Bronchial epithelial cell (primary cell): ENCODE measurements around the gene LRCH2. TPM values are rescaled to one million over a fixed set of nuclear protein-coding genes. Genes with fewer than 3 reads are reported as not detected.
A peak's percentile ranks its signal among the peaks of the same experiment; 100 is the strongest.

ENCODE experiments used
- DNase-seq: peaks from one replicate; pipeline ENCODE4 v3.0.0-alpha.2; 2010; ENCODE audit warnings: low read depth
- FAIRE-seq: peaks from 2 replicates; lab custom pipeline; 2011; peaks lifted over from hg19 to GRCh38; lab: Jason Lieb, UNC
- H3K27me3 ChIP-seq: 2 replicates; pipeline ENCODE4 v1.5.1; 2011; ENCODE audit warnings: low read length; ENCODE audit not compliant: control insufficient read depth, insufficient read depth
- H3K36me3 ChIP-seq: 2 replicates; pipeline ENCODE4 v1.5.1; 2011; ENCODE audit warnings: low read length; ENCODE audit not compliant: control insufficient read depth, insufficient read depth
- H3K4me3 ChIP-seq: 2 replicates; pipeline ENCODE4 v1.5.1; 2011; ENCODE audit warnings: mild to moderate bottlenecking, low read depth, low read length, control low read depth
- CTCF ChIP-seq: IDR thresholded peaks from 2 replicates; pipeline ENCODE4 v1.5.1; 2011; ENCODE audit warnings: mild to moderate bottlenecking, moderate library complexity, low read length, control low read depth, inconsistent platforms; ENCODE audit not compliant: insufficient read depth, severe bottlenecking
- total RNA-seq: library from RNA; depleted of rRNA; stranded (reverse); fragments of >200 nt; gene quantifications from 2 replicates; pipeline ENCODE4 v1.2.1, GENCODE V29; 2014

LRCH2 gene
- total RNA-seq, 1 donor from 2014 or later = 0.26 TPM

- Histone ChIP-seq H3K4me3 (no peak overlapping the region), H3K36me3 (no peaks in the 10 kb centered on the region), H3K27me3 (no peaks in the 10 kb centered on the region)
- TF ChIP-seq CTCF = no peak
- FAIRE-seq (no peak), DNase-seq (no peak)
These were observed 27.3 kb upstream of the LRCH2 start for GRCh38 chrX:115261148-115261547.

- no peak for TF ChIP-seq CTCF
- no peaks in the 10 kb centered on the region for H3K36me3 ChIP-seq
- FAIRE-seq = no peak
These were observed 26.4 kb upstream of the LRCH2 start for GRCh38 chrX:115260330-115260729.

GRCh38 chrX:115259238-115259875 lies 25.5 kb upstream of the LRCH2 start:
- no peak for TF ChIP-seq CTCF
- Histone ChIP-seq H3K36me3 (no peaks in the 10 kb centered on the region), H3K4me3 (no peak overlapping the region), H3K27me3 (no peaks in the 10 kb centered on the region)
- DNase-seq (no peak), FAIRE-seq (no peak)

More at GRCh38 chrX:115260330-115260729, 26.4 kb upstream of the LRCH2 start:
- peak; percentile 17 for DNase-seq
- no peaks in the 10 kb centered on the region for H3K27me3 ChIP-seq
- H3K4me3 ChIP-seq = no peak overlapping the region

- TF ChIP-seq CTCF = no peak
- DNase-seq = no peak
- Histone ChIP-seq H3K4me3 (no peak overlapping the region), H3K36me3 (no peaks in the 10 kb centered on the region), H3K27me3 (no peaks in the 10 kb centered on the region)
- FAIRE-seq = no peak
These were observed 23.8 kb upstream of the LRCH2 start for GRCh38 chrX:115257711-115258110.

GRCh38 chrX:115255003-115255402 lies 21.1 kb upstream of the LRCH2 start:
- Histone ChIP-seq H3K27me3 (no peaks in the 10 kb centered on the region), H3K36me3 (no peaks in the 10 kb centered on the region), H3K4me3 (no peak overlapping the region)
- DNase-seq (no peak), FAIRE-seq (no peak)
- no peak for TF ChIP-seq CTCF

GRCh38 chrX:115251458-115252233 lies 17.8 kb upstream of the LRCH2 start:
- FAIRE-seq (no peak), DNase-seq (no peak)
- H3K27me3 ChIP-seq = no peaks in the 10 kb centered on the region
- no peaks in the 10 kb centered on the region for H3K36me3 ChIP-seq
- no peak overlapping the region for H3K4me3 ChIP-seq
- no peak for TF ChIP-seq CTCF
